H9 (cell line): ENCODE measurements around the gene SLC16A10. TPM values are rescaled to one million over a fixed set of nuclear protein-coding genes. Genes with fewer than 3 reads are reported as not detected.

Source experiments
- DNase-seq: peaks from one replicate; pipeline ENCODE4 v3.0.0-alpha.2; 2017
- H2AFZ ChIP-seq: one replicate; pipeline ENCODE4 v1.6.1; 2013; ENCODE audit warnings: mild to moderate bottlenecking, low read length, control low read depth, moderate library complexity
- H2AK5ac ChIP-seq: 2 replicates; pipeline ENCODE4 v1.6.1; 2013; ENCODE audit warnings: low read length, control low read depth, mixed read lengths; ENCODE audit not compliant: insufficient read length
- H2BK120ac ChIP-seq: one replicate; pipeline ENCODE4 v1.6.1; 2013; ENCODE audit warnings: low read depth, mild to moderate bottlenecking, low read length, control low read depth, inconsistent platforms; ENCODE audit not compliant: poor library complexity, severe bottlenecking
- H2BK12ac ChIP-seq: 2 replicates; pipeline ENCODE4 v1.6.1; 2013; ENCODE audit warnings: low read length, control low read depth, mixed read lengths, low read depth; ENCODE audit not compliant: insufficient read length
- H2BK15ac ChIP-seq: 2 replicates; pipeline ENCODE4 v1.6.1; 2013; ENCODE audit warnings: low read depth, low read length, control low read depth
- H2BK20ac ChIP-seq: one replicate; pipeline ENCODE4 v1.6.1; 2013; ENCODE audit warnings: low read depth, mild to moderate bottlenecking, low read length, control low read depth, inconsistent platforms; ENCODE audit not compliant: poor library complexity, severe bottlenecking
- H2BK5ac ChIP-seq: 2 replicates; pipeline ENCODE4 v1.6.1; 2013; ENCODE audit warnings: low read length, control low read depth, mixed read lengths; ENCODE audit not compliant: insufficient read length
- H3K14ac ChIP-seq: 2 replicates; pipeline ENCODE4 v1.6.1; 2013; ENCODE audit warnings: low read length, control low read depth; ENCODE audit not compliant: insufficient read depth
- H3K18ac ChIP-seq: 2 replicates; pipeline ENCODE4 v1.6.1; 2013; ENCODE audit warnings: low read depth, mild to moderate bottlenecking, mixed read lengths, low read length, control low read depth; ENCODE audit not compliant: insufficient read length
- H3K23ac ChIP-seq: 2 replicates; pipeline ENCODE4 v1.6.1; 2013; ENCODE audit warnings: low read length, control low read depth, mixed read lengths, low read depth; ENCODE audit not compliant: insufficient read length
- H3K23me2 ChIP-seq: 2 replicates; pipeline ENCODE4 v1.6.1; 2013; ENCODE audit warnings: low read depth, mild to moderate bottlenecking, mixed read lengths, low read length, control low read depth; ENCODE audit not compliant: insufficient read length, poor library complexity, severe bottlenecking
- H3K27ac ChIP-seq: 2 replicates; pipeline ENCODE4 v1.5.1; 2013; ENCODE audit warnings: low read length, control low read depth, mixed read lengths, low read depth; ENCODE audit not compliant: insufficient read length
- H3K27me3 ChIP-seq: 2 replicates; pipeline ENCODE4 v1.6.1; 2013; ENCODE audit warnings: low read length, control low read depth, inconsistent platforms; ENCODE audit not compliant: insufficient read depth
- H3K4ac ChIP-seq: 2 replicates; pipeline ENCODE4 v1.6.1; 2013; ENCODE audit warnings: low read depth, mild to moderate bottlenecking, control low read depth, inconsistent platforms, low read length, moderate library complexity
- H3K4me1 ChIP-seq: 2 replicates; pipeline ENCODE4 v1.6.1; 2013; ENCODE audit warnings: low read length, control low read depth, inconsistent platforms; ENCODE audit not compliant: insufficient read depth
- H3K4me2 ChIP-seq: 2 replicates; pipeline ENCODE4 v1.6.1; 2013; ENCODE audit warnings: low read length, control low read depth, mixed read lengths; ENCODE audit not compliant: insufficient read length, insufficient read depth
- H3K56ac ChIP-seq: 2 replicates; pipeline ENCODE4 v1.6.1; 2013; ENCODE audit warnings: low read depth, mild to moderate bottlenecking, mixed read lengths, low read length, control low read depth; ENCODE audit not compliant: insufficient read length
- H3K79me1 ChIP-seq: 2 replicates; pipeline ENCODE4 v1.6.1; 2013; ENCODE audit warnings: low read depth, mild to moderate bottlenecking, moderate library complexity, low read length, control low read depth, inconsistent platforms; ENCODE audit not compliant: insufficient read depth, poor library complexity, severe bottlenecking
- H3K79me2 ChIP-seq: 2 replicates; pipeline ENCODE4 v1.6.1; 2013; ENCODE audit warnings: low read length, control low read depth, inconsistent platforms; ENCODE audit not compliant: insufficient read depth
- H3K9ac ChIP-seq: 2 replicates; pipeline ENCODE4 v1.6.1; 2013; ENCODE audit warnings: low read length, control low read depth, mixed read lengths; ENCODE audit not compliant: insufficient read length; ENCODE audit errors: extremely low read depth
- H3K9me3 ChIP-seq: one replicate; pipeline ENCODE4 v1.6.1; 2013; ENCODE audit warnings: low read depth, low read length, inconsistent platforms; ENCODE audit not compliant: control insufficient read depth
- H3T11ph ChIP-seq: one replicate; pipeline ENCODE4 v1.6.1; 2013; ENCODE audit warnings: mild to moderate bottlenecking, low read length, control low read depth, inconsistent platforms
- H4K20me1 ChIP-seq: one replicate; pipeline ENCODE4 v1.6.1; 2013; ENCODE audit not compliant: control insufficient read depth, insufficient read length, insufficient read depth
- H4K5ac ChIP-seq: 2 replicates; pipeline ENCODE4 v1.6.1; 2013; ENCODE audit warnings: low read depth, mild to moderate bottlenecking, mixed read lengths, low read length, control low read depth; ENCODE audit not compliant: insufficient read length
- H4K8ac ChIP-seq: replicated peaks from 2 replicates; pipeline ENCODE4 v1.6.1; 2013; ENCODE audit warnings: low read length, control low read depth, mixed read lengths, low read depth; ENCODE audit not compliant: insufficient read length
- H4K91ac ChIP-seq: 2 replicates; pipeline ENCODE4 v1.6.1; 2013; ENCODE audit warnings: low read depth, mild to moderate bottlenecking, moderate library complexity, mixed read lengths, low read length, control low read depth; ENCODE audit not compliant: insufficient read length
- H3K27ac Mint-ChIP-seq, 3 experiments: 2 replicates in 2 of 3; 3 replicates in 1 of 3; pipeline ENCODE4 v1.8.0; 2020 to 2021; ENCODE audit warnings: mixed read lengths in 3 of 3, mild to moderate bottlenecking in 1 of 3, moderate library complexity in 1 of 3
- H3K27me3 Mint-ChIP-seq: 2 replicates; pipeline ENCODE4 v1.8.0; 2021; ENCODE audit warnings: low read depth, mild to moderate bottlenecking, moderate library complexity, mixed read lengths
- H3K36me3 Mint-ChIP-seq, 3 experiments: 2 replicates in 2 of 3; 3 replicates in 1 of 3; pipeline ENCODE4 v1.8.0; 2020 to 2021; ENCODE audit warnings: low read depth in 3 of 3, mixed read lengths in 3 of 3; ENCODE audit not compliant: insufficient read depth in 1 of 3
- H3K4me1 Mint-ChIP-seq, 2 experiments: 2 replicates each; pipeline ENCODE4 v1.8.0; 2020; ENCODE audit warnings: mixed read lengths in 2 of 2
- H3K4me3 Mint-ChIP-seq, 2 experiments: 2 replicates in 1 of 2; 3 replicates in 1 of 2; pipeline ENCODE4 v1.8.0; 2020 to 2021; ENCODE audit warnings: mild to moderate bottlenecking in 2 of 2, mixed read lengths in 2 of 2, moderate library complexity in 1 of 2
- H3K9me3 Mint-ChIP-seq, 2 experiments: 2 replicates in 1 of 2; 3 replicates in 1 of 2; pipeline ENCODE4 v1.8.0; 2020; ENCODE audit warnings: mild to moderate bottlenecking in 2 of 2, mixed read lengths in 2 of 2, moderate library complexity in 1 of 2
- CTCF ChIP-seq: fragments of 200-600 bp; sonication (generic); conservative IDR thresholded peaks from 3 replicates; pipeline ENCODE4 v1.8.0; 2021; ENCODE audit warnings: antibody characterized with exemption, mild to moderate bottlenecking
- WGBS: extraction: QIAGEN DNeasy Blood & Tissue Kit; methylation state at CpG from one replicate; pipeline ENCODE4 v1.1.7; 2013; ENCODE audit warnings: missing lambda C conversion rate, low lambda C conversion rate, mixed read lengths; ENCODE audit not compliant: insufficient read length; ENCODE audit errors: extremely low coverage; 5-methylcytosine and 5-hydroxymethylcytosine counted together
- total RNA-seq: library from RNA; stranded (reverse); gene quantifications from 2 replicates; pipeline ENCODE4 v1.2.1, GENCODE V29; 2021

SLC16A10 gene
- total RNA-seq, 1 experiment from 2014 or later, result 11.4 TPM

- H3K4me3 Mint-ChIP-seq, result no peak overlapping the region
- Histone ChIP-seq H2BK120ac (no peak overlapping the region), H4K5ac (no peak overlapping the region), H4K8ac (no peak overlapping the region), H3T11ph (no peak overlapping the region), H3K9me3 (no peaks in the 10 kb centered on the region), H3K18ac (no peak overlapping the region), H3K27ac (no peak overlapping the region), H3K4me2 (no peak overlapping the region), H2AFZ (no peak overlapping the region), H3K9ac (no peak overlapping the region), H3K4ac (no peak overlapping the region), H3K79me1 (no peaks in the 10 kb centered on the region), H2BK5ac (no peak overlapping the region), H2BK15ac (no peak overlapping the region), H2AK5ac (no peak overlapping the region), H3K4me1 (no peaks in the 10 kb centered on the region), H4K91ac (no peak overlapping the region), H4K20me1 (no peaks in the 10 kb centered on the region), H3K56ac (no peak overlapping the region), H3K27me3 (no peaks in the 10 kb centered on the region), H3K23ac (no peak overlapping the region), H2BK12ac (no peak overlapping the region), H3K23me2 (no peaks in the 10 kb centered on the region), H3K79me2 (no peaks in the 10 kb centered on the region), H3K14ac (no peak overlapping the region), H2BK20ac (no peak overlapping the region)
- TF ChIP-seq CTCF, result no peak
- no peak for DNase-seq
- no CpG with 5 or more reads among the region's 2 CpGs for WGBS
- no peak overlapping the region for H3K27ac Mint-ChIP-seq
- H3K36me3 Mint-ChIP-seq, result peaks cover 0 to 3% (median 0%) of the 10 kb centered on the region in 3 experiments; a peak in 1 of 7 replicates
- no peaks in the 10 kb centered on the region for H3K27me3 Mint-ChIP-seq
- H3K4me1 Mint-ChIP-seq, result peaks cover 7 to 10% of the 10 kb centered on the region in 2 experiments
- H3K9me3 Mint-ChIP-seq, result no peaks in the 10 kb centered on the region; a peak in 2 of 5 replicates
Measured at GRCh38 chr6:111237852-111238251, 150.5 kb downstream of the SLC16A10 start.
